Stimulated activated CD4-positive, alpha-beta T cell treated with anti-CD3 and anti-CD28 coated beads, Interleukin-15, amount 100 ng/mL, for 1 hour (primary cell): ENCODE data around the gene DOC2A.

Experiments
- DNase-seq, 2 donors: peaks; one replicate each; pipeline ENCODE4 v3.0.0-alpha.2; 2020; ENCODE audit warnings: low read depth in 1 of 2, low spot score in 1 of 2

Gene DOC2A

GRCh38 chr16:29990034-29990433, 20.8 kb downstream of the DOC2A start:
- DNase-seq: no peak

GRCh38 chr16:29989111-29989858, 21.5 kb downstream of the DOC2A start:
- no peak for DNase-seq

GRCh38 chr16:29988346-29989075, 22.3 kb downstream of the DOC2A start:
- DNase-seq: no peak

GRCh38 chr16:29987371-29988085, 23.3 kb downstream of the DOC2A start:
- no peak for DNase-seq

- no peak for DNase-seq
These were observed 23.9 kb downstream of the DOC2A start for GRCh38 chr16:29986931-29987330.

- no peak for DNase-seq
These were observed 24.6 kb downstream of the DOC2A start for GRCh38 chr16:29986231-29986630.

GRCh38 chr16:29985271-29985811, 25.5 kb downstream of the DOC2A start:
- DNase-seq: no peak

- no peak for DNase-seq
These were observed 26.1 kb downstream of the DOC2A start for GRCh38 chr16:29984764-29985147.

- DNase-seq: no peak
These were observed 26.6 kb downstream of the DOC2A start for GRCh38 chr16:29984137-29984763.

- no peak for DNase-seq
These were observed 27.2 kb downstream of the DOC2A start for GRCh38 chr16:29983420-29984136.

GRCh38 chr16:29982560-29983419, 28.0 kb downstream of the DOC2A start:
- DNase-seq: no peak

GRCh38 chr16:29978564-29979270, 32.1 kb downstream of the DOC2A start:
- DNase-seq: no peak

- no peak for DNase-seq
These were observed 32.7 kb downstream of the DOC2A start for GRCh38 chr16:29978081-29978480.

GRCh38 chr16:29977063-29977825, 33.6 kb downstream of the DOC2A start:
- no peak for DNase-seq

GRCh38 chr16:29975811-29976511, 34.9 kb downstream of the DOC2A start:
- no peak for DNase-seq

- DNase-seq: no peak
These were observed 35.7 kb downstream of the DOC2A start for GRCh38 chr16:29975134-29975538.

- no peak for DNase-seq
These were observed 36.3 kb downstream of the DOC2A start for GRCh38 chr16:29974291-29975133.
